Spleen (tissue), 11 donors: ENCODE measurements around the gene TRPM2. TPM values are rescaled to one million over a fixed set of nuclear protein-coding genes. Genes with fewer than 3 reads are reported as not detected.

Experiments
- DNase-seq: peaks from one replicate; pipeline ENCODE4 v3.0.0-alpha.2; 2020
- H3K27ac ChIP-seq, 8 donors: fragments of 200-600 bp; sonication (generic) in 7 of 8; 1 replicate in 4 of 8; 2 replicates in 4 of 8; pipeline versions ENCODE4 v1.5.0 to v1.8.0; 2016 to 2021; ENCODE audit warnings: inconsistent platforms in 4 of 8, mild to moderate bottlenecking in 4 of 8, moderate library complexity in 1 of 8
- H3K27me3 ChIP-seq, 7 donors: fragments of 200-600 bp; sonication (generic) in 6 of 7; replicated peaks in 1 of 7; 1 replicate in 4 of 7; 2 replicates in 3 of 7; pipeline versions ENCODE4 v1.5.0 to v1.8.0; 2016 to 2021; ENCODE audit warnings: inconsistent platforms in 3 of 7, mild to moderate bottlenecking in 1 of 7
- H3K36me3 ChIP-seq, 6 donors: fragments of 200-600 bp; sonication (generic) in 5 of 6; 1 replicate in 4 of 6; 2 replicates in 2 of 6; pipeline versions ENCODE4 v1.5.0 to v1.8.0; 2016 to 2021; ENCODE audit warnings: inconsistent platforms in 2 of 6
- H3K4me1 ChIP-seq, 6 donors: fragments of 200-600 bp; sonication (generic) in 5 of 6; 1 replicate in 3 of 6; 2 replicates in 3 of 6; pipeline versions ENCODE4 v1.5.0 to v1.8.0; 2016 to 2021; ENCODE audit warnings: inconsistent platforms in 3 of 6
- H3K4me3 ChIP-seq, 8 donors: fragments of 200-600 bp; sonication (generic) in 7 of 8; 1 replicate in 4 of 8; 2 replicates in 4 of 8; pipeline versions ENCODE4 v1.5.0 to v1.8.0; 2016 to 2021; ENCODE audit warnings: inconsistent platforms in 4 of 8, mild to moderate bottlenecking in 4 of 8, moderate library complexity in 2 of 8
- H3K9me3 ChIP-seq, 8 donors: fragments of 200-600 bp; sonication (generic) in 7 of 8; 1 replicate in 4 of 8; 2 replicates in 4 of 8; pipeline versions ENCODE4 v1.5.0 to v1.8.0; 2016 to 2021; ENCODE audit warnings: inconsistent platforms in 4 of 8
- POLR2A ChIP-seq, 3 donors: fragments of 450-650 bp; IDR thresholded peaks; one replicate each; pipeline ENCODE4 v1.5.1; 2017; ENCODE audit warnings: antibody characterized with exemption in 3 of 3, mild to moderate bottlenecking in 1 of 3
- POLR2AphosphoS5 ChIP-seq, 3 donors: sonication (generic); formaldehyde crosslinking; IDR thresholded peaks; one replicate each; pipeline ENCODE4 v1.5.1; 2017; ENCODE audit warnings: antibody characterized with exemption in 3 of 3
- WGBS, 5 donors: extraction: QIAGEN DNeasy Blood & Tissue Kit in 3 of 5; methylation state at CpG; one replicate each; pipeline versions ENCODE4 v1.1.5 to v1.1.7; 2013 to 2018; 5-methylcytosine and 5-hydroxymethylcytosine counted together
- intact Hi-C: fragments of 100-400 bp; cut with DNase I; formaldehyde crosslinking; loops from one replicate; pipeline ENCODE4 v1.15.0; 2023; ENCODE audit warnings: low total_unique reads
- polyA plus RNA-seq, 3 donors: library from polyadenylated mRNA; stranded (reverse); fragments of 200-250 nt; gene quantifications; one replicate each; pipeline ENCODE4 v1.2.1, GENCODE V29; 2013
- total RNA-seq, 7 donors: library from RNA; depleted of rRNA in 3 of 7; stranded (reverse); fragments of >200 nt in 3 of 7; fragmentation: NEBNext Ultra II Directional in 4 of 7; extraction: Animal tissue kit (Norgen Biotek cat#: 25700) in 4 of 7; gene quantifications; one replicate each; pipeline versions ENCODE4 v1.1.0 to v1.2.1, GENCODE V29; 2016 to 2021
- TF ChIP-seq, protein P1 (sequence below), 11 experiments: fragments of 200-600 bp in 7 of 11; fragments of 450-650 bp in 4 of 11; sonication (generic) in 4 of 11; IDR thresholded peaks in 8 of 11; conservative IDR thresholded peaks in 3 of 11; 1 replicate in 7 of 11; 2 replicates in 4 of 11; pipeline versions ENCODE4 v1.4.0 to v1.8.0; 2016 to 2021; ENCODE audit warnings: antibody characterized with exemption in 11 of 11, inconsistent platforms in 4 of 11, mild to moderate bottlenecking in 1 of 11
- donor health status: healthy with polysubstance abuse.
- donor health status: DM: no; HTN: no; CAD: no; lungs with moderate emphysema.
- donor health status: DM: no; HTN: no; CAD: no.
- donor health status: Bipolar disorder and iron deficiency.
- donor health status: healthy.
- donor health status: DM: no; HTN: no; CAD: no.
- donor health status: DM: yes; HTN: yes; CAD: no.

The TRPM2 gene
- total and polyA plus RNA-seq, 10 donors = 10.4 to 44.1 (median 23.3) TPM

DNA sequence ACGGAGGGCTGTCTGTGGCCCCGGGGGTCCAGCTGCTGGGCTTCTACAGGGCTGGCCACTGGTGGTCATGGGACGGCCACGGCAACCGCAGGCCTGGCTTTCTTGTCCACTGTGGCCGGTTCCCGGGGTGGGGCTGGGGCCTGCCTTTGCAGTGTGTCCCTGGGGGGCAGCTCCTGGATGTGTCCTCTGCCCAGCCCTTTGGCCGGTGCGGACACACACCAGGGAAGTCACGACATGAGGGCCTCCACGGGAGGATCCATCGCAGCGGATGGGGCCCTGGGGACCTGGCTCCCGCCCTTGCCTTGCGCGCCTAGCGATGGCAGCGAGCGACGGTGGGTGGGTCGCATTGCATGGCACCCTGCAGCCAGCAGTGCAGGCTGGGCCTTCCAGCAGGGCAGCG, 35.5 kb upstream of the TRPM2 start:
- TF ChIP-seq POLR2AphosphoS5 (IDR thresholded peaks at IDR 0.05) (peak in 1 of 3 donors; percentile 47), POLR2A (IDR thresholded peaks at IDR 0.05) (no peak)
- H3K27me3 ChIP-seq = no peaks in the 10 kb centered on the region
- no peaks in the 10 kb centered on the region for H3K9me3 ChIP-seq
- no peak overlapping the region for H3K4me3 ChIP-seq
- no peak for DNase-seq
- intact Hi-C loops = no loop called here
- no peak overlapping the region for H3K27ac ChIP-seq
- peaks cover 0 to 6% (median 0%) of the 10 kb centered on the region in 6 donors for H3K4me1 ChIP-seq
- peaks cover 2 to 100% (median 88%) of the 10 kb centered on the region in 6 donors for H3K36me3 ChIP-seq
- WGBS, 5 donors = 96 to 100% (median 98%) methylated on average over 1 to 22 of the region's 22 CpGs

GRCh38 chr21:44318489-44319285, 34.7 kb upstream of the TRPM2 start:
- H3K4me1 ChIP-seq = peaks cover 0 to 6% (median 0%) of the 10 kb centered on the region in 6 donors
- no peak for DNase-seq
- intact Hi-C loops = no loop called here
- no peaks in the 10 kb centered on the region for H3K27me3 ChIP-seq
- H3K4me3 ChIP-seq = no peak overlapping the region
- TF ChIP-seq POLR2A (IDR thresholded peaks at IDR 0.05) (no peak), POLR2AphosphoS5 (IDR thresholded peaks at IDR 0.05) (no peak)
- TF ChIP-seq, protein P1, sequence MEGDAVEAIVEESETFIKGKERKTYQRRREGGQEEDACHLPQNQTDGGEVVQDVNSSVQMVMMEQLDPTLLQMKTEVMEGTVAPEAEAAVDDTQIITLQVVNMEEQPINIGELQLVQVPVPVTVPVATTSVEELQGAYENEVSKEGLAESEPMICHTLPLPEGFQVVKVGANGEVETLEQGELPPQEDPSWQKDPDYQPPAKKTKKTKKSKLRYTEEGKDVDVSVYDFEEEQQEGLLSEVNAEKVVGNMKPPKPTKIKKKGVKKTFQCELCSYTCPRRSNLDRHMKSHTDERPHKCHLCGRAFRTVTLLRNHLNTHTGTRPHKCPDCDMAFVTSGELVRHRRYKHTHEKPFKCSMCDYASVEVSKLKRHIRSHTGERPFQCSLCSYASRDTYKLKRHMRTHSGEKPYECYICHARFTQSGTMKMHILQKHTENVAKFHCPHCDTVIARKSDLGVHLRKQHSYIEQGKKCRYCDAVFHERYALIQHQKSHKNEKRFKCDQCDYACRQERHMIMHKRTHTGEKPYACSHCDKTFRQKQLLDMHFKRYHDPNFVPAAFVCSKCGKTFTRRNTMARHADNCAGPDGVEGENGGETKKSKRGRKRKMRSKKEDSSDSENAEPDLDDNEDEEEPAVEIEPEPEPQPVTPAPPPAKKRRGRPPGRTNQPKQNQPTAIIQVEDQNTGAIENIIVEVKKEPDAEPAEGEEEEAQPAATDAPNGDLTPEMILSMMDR (IDR thresholded peaks at IDR 0.05 in 8 of 11, conservative IDR thresholded peaks at IDR 0.05 in 3 of 11) = no peak
- WGBS, 5 donors = 94 to 99% (median 95%) methylated on average over 18 to 25 of the region's 25 CpGs
- H3K27ac ChIP-seq = no peak overlapping the region
- H3K9me3 ChIP-seq = no peaks in the 10 kb centered on the region
- H3K36me3 ChIP-seq = peaks cover 2 to 100% (median 88%) of the 10 kb centered on the region in 6 donors

DNA sequence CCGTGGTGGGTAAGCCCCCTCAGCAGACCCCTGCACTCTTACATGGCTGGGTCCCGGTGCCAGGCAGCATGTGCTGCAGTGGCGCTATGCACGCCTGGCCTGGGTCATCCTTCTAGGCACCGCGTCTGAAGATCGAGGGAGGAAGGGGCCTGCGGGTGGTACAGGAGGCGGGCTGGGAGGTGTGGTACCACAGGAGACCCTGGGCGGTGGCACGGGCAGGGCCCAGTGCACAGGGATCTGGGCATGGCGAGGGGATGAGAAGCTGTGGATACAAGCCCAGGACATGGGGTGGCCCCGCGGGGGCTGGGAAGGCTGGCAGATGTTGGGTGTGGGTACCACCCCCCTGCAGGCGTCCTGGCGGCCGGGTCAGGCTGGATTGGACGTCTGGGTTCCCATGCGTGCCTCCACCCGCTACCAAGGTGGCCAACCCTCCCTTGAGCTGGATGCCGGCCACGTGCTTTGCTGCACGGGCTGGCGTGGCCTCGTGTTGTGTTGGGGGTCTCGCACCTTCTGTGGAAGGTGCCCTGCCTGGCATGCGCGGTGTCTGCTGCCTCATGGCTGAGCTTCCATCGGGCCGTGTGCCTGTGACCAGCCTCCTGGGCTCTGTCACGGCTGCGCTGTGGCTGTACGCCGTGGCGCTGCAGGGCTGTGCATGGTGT, 33.9 kb upstream of the TRPM2 start:
- H3K27ac ChIP-seq = no peak overlapping the region
- H3K4me1 ChIP-seq = peaks cover 0 to 6% (median 0%) of the 10 kb centered on the region in 6 donors
- WGBS, 5 donors = 93 to 97% (median 95%) methylated on average over 18 to 35 of the region's 35 CpGs
- DNase-seq = no peak
- H3K9me3 ChIP-seq = no peaks in the 10 kb centered on the region
- TF ChIP-seq POLR2A (IDR thresholded peaks at IDR 0.05) = no peak
- peak in 1 of 3 donors; percentile 55 for TF ChIP-seq POLR2AphosphoS5 (IDR thresholded peaks at IDR 0.05)
- no peaks in the 10 kb centered on the region for H3K27me3 ChIP-seq
- H3K36me3 ChIP-seq = peaks cover 2 to 100% (median 90%) of the 10 kb centered on the region in 6 donors
- H3K4me3 ChIP-seq = no peak overlapping the region
- intact Hi-C loops = no loop called here

GRCh38 chr21:44320847-44321246, 32.6 kb upstream of the TRPM2 start:
- Histone ChIP-seq H3K36me3 (peaks cover 2 to 100% (median 95%) of the 10 kb centered on the region in 6 donors), H3K27ac (no peak overlapping the region), H3K4me3 (no peak overlapping the region), H3K27me3 (no peaks in the 10 kb centered on the region), H3K4me1 (no peaks in the 10 kb centered on the region), H3K9me3 (no peaks in the 10 kb centered on the region)
- DNase-seq = no peak
- intact Hi-C loops = no loop called here
- TF ChIP-seq, protein P1 (IDR thresholded peaks at IDR 0.05 in 8 of 11, conservative IDR thresholded peaks at IDR 0.05 in 3 of 11) = no peak
- peak in 1 of 3 donors; percentile 49 for TF ChIP-seq POLR2AphosphoS5 (IDR thresholded peaks at IDR 0.05)
- 93 to 98% (median 96%) methylated on average over 8 to 13 of the region's 13 CpGs for WGBS, 5 donors
